GM21381 (cell line): ENCODE measurements around the gene APP.
"Not testable (repeated sequence)": the region's sequence is repeated elsewhere in the genome, so short reads cannot be mapped to it uniquely, and the experiment has no call there.

Experiments used
- ATAC-seq: cut with Tn5 transposase; IDR thresholded peaks from one replicate; pipeline ENCODE4 v1.9.1; 2021; ENCODE audit warnings: mild to moderate bottlenecking, moderate library complexity; ENCODE audit not compliant: unreplicated experiment

The APP gene

GRCh38 chr21:26165331-26165730 lies 5.2 kb downstream of the APP start:
- ATAC-seq: no peak

GRCh38 chr21:26164311-26164710 lies 6.3 kb downstream of the APP start:
- no peak for ATAC-seq

- no peak for ATAC-seq
These were observed 8.5 kb downstream of the APP start for GRCh38 chr21:26162081-26162480.

- ATAC-seq: no peak
These were observed 10.7 kb downstream of the APP start for GRCh38 chr21:26159869-26160268.

GRCh38 chr21:26157801-26158200 lies 12.8 kb downstream of the APP start:
- ATAC-seq: no peak

GRCh38 chr21:26154753-26155152 lies 15.8 kb downstream of the APP start:
- ATAC-seq: no peak

GRCh38 chr21:26153758-26154157 lies 16.8 kb downstream of the APP start:
- no peak for ATAC-seq

- ATAC-seq: no peak
These were observed 21.7 kb downstream of the APP start for GRCh38 chr21:26148840-26149354.

GRCh38 chr21:26148071-26148839 lies 22.3 kb downstream of the APP start:
- ATAC-seq: no peak

- ATAC-seq: no peak
These were observed 23.0 kb downstream of the APP start for GRCh38 chr21:26147535-26147934.

- ATAC-seq: no peak
These were observed 23.9 kb downstream of the APP start for GRCh38 chr21:26146681-26147080.

- ATAC-seq: no peak
These were observed 26.5 kb downstream of the APP start for GRCh38 chr21:26144031-26144430.

- no peak for ATAC-seq
These were observed 28.2 kb downstream of the APP start for GRCh38 chr21:26142363-26142762.

- ATAC-seq: no peak
These were observed 29.6 kb downstream of the APP start for GRCh38 chr21:26140926-26141325.

GRCh38 chr21:26140164-26140579 lies 30.4 kb downstream of the APP start:
- ATAC-seq: no peak

GRCh38 chr21:26138615-26139257 lies 31.8 kb downstream of the APP start:
- no peak for ATAC-seq

GRCh38 chr21:26137379-26138060 lies 33.0 kb downstream of the APP start:
- ATAC-seq: no peak

GRCh38 chr21:26136671-26137070 lies 33.9 kb downstream of the APP start:
- peak; percentile 97 for ATAC-seq

- ATAC-seq: no peak
These were observed 35.0 kb downstream of the APP start for GRCh38 chr21:26135520-26135919.

- ATAC-seq: no peak
These were observed 39.0 kb downstream of the APP start for GRCh38 chr21:26131554-26131953.

- ATAC-seq: not testable (repeated sequence)
These were observed 39.5 kb downstream of the APP start for GRCh38 chr21:26131053-26131452.
